GM21717 (cell line): ENCODE data around the gene MAPK6.

Experiments used
- ATAC-seq: cut with Tn5 transposase; IDR thresholded peaks from one replicate; pipeline ENCODE4 v1.9.1; 2021; ENCODE audit warnings: mild to moderate bottlenecking, moderate library complexity; ENCODE audit not compliant: unreplicated experiment

MAPK6 gene

DNA sequence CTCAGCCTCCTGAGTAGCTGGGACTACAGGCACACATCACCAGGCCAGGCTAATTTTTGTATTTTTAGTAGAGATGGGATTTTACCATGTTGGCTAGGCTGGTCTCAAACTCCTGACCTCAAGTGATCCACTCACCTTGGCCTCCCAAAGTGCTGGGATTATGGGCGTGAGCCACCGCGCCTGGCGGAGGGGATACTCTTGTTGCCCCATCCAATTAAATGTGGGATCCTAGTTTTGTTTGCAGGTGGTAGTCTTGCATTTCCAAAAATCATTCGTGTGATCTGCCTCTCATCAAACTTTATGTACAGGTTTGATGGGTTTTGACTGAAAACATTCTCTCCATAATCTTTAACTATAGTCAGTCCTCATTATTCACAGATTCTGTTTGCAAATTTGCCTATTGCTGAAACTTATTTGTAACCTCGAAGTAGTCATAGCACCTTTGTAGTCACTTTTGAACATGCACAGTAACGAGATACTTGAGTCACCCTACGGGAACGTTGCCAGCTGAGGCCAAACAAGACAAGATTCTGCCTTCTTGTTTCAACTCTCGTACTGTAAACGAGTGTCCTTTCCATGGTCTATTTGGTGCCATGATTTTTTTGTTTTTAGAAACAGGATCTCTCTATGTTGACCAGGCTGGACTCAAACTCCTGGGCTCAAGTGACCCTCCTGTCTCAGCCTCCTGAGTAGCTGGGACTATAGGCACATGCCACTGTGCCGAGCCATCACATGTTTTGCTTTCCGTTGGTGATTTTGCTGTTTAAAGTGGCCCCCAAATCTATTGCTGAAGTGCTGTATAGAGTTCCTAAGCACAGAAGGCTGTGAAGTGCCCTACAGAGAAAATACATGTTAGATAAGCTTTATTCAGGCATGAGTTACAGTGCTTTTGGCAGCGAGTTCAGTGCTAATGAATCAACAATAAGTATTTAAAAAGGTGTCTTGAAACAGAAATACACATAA lies 8.1 kb upstream of the MAPK6 start:
- ATAC-seq = no peak

DNA sequence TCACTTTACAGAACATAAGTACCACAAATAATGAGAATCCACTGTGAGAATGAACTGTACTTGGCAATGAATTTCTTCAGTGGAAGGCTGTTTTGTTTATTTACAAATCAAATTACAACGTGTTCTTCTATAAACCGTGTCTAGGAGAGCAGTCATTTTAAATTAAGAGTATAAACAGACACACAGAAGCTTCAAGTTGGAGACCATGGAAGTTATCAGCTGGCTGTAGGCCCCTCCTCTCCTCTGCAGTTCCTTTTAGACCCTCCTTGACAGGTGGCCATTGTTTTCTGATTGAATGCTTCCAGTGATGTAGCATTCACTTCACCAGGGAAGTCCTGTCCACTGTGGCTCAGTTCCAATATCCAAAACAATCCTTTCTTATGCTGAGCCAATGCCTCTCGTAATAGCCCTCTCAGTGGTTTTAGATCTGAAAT lies 7.3 kb upstream of the MAPK6 start:
- ATAC-seq = no peak

DNA sequence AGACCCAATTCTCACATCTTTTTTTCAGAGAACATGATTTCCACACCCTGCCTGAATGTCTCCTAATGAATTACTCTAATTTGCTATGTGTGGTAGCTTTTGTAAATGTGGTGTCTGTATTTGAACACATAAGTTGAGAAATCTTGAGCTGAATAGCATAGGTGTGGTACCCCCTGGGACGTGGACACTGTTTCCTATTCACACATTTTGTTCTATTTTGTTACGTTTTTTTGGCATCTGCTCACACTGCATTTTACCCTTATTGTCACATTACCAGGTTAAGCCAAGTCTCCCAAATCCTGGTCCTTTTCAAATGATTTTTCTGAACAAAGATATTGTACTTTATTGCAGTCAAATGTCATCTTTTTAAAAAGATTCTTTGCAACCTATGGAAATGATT lies 6.8 kb upstream of the MAPK6 start:
- no peak for ATAC-seq

DNA sequence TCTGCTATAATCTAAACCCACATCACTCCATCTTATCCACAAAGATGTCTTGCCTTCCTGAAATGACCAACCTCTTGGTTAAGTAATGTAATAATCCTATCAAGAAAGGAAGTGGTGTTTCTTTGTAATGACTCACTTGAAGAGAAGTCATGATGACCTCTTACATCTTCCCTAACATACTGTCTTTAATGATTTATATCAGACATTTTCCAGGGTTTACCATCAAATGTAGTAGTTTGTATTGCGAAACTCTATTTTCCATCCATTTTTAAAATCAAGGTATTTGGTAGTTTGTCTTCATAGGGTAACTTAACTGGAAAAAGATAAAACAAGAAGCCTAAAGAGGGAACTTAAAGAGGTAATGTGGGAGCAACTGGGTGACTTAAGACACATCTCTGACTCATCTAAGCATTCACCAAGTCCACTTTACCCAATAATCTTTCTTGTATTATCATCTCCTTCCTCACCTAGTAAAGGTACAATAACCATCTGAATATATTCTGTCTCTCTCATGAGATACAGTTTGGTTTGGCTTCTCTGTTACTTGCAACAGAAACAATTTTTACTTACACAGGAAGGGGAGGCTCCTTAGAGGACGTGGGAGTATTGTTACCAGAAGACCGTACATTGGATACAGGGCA lies 5.7 kb upstream of the MAPK6 start:
- peak; percentile 43 for ATAC-seq

DNA sequence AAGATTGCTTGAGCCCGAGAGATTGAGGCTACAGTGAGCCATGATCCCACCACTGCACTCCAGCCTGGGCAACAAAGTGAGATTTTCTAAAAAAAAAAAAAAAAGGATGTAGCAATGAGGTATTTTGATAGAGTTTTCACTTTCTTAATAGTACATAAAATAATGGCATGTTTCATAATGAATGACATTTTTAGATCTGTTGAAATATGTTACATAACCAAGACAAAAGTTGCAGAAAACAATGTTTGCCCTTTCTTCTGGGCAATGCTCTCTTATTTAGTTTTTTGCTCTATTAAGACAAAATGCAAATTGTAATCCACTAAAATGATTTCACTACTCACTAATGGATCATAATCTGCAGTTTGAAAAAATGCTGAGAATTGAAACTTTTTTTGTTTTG lies 4.4 kb upstream of the MAPK6 start:
- no peak for ATAC-seq

DNA sequence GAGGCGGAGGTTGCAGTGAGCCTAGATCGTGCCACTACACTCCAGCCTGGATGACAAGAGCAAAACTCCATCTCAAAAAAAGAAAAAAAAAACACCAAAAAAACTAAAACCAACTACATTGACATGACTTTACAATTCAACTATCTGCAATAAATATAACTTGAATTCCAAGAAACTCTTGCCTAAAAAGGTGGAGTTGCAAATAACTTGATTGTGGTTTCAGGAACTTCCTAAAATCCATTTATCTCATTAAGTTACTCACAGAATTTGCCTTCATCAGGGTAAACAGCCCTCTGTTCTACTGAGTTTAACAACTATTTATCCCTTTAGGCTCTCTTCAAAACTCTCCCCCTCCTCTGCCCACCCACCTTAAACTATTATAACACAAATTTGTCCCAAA lies 2.7 kb upstream of the MAPK6 start:
- ATAC-seq = no peak

DNA sequence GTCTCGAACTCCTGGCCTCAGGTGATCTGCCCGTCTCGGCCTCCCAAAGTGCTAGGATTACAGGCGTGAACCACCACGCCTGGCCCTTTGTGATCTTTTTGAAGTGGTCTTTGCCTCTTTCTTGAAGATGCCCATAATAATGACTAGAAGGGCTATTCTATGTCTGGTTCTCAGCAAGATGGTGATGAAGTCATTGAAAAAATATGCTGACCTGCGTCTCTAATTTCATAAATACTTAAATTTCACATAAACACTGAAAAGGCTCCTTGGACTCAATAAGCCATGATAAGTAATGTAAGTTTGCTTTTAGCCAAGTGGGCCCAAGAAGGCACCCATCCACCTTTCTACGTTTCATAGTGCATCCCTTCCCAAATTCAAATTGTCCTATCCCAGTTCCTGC lies 775 bp upstream of the MAPK6 start:
- no peak for ATAC-seq

DNA sequence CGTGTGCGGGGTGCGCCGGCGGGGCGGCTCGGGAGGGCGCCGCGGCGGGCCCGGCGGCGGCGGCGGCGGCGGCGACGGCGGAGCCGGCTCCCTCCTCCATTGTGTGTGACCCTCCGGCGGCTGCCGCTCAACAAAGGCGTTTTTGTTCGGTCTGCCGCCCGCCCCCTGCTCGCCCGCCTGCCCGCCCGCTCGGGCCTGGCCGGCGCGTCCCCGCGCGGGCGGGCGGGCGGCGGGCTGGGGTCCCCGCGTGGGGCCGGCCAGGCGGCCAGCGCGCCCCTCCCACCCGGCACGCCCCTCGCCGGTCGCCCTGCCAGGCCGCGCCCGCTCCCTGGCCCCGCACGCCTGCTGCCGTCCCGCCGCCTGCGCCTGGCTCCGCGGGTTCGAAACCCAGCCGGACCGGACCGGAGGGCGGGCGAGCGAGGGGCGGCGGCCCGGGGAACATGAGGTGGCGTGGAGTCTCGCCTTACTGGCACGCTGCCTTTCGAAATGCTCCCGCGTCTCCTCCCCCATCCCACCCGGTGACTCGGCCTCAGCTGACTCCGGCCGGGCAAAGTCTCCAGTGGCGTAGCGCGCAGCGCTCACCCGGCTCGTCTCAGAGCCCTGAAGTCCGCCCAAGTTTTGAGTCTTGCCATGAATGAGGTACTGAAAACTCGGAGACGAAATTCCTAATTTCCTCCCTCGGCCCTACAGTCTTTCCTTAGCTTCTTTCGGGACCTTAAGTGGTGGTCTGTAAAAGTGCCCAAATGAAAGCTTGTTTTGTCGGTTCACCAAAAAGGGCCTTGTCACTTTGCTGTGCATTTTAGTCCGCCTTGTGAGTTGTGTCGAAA lies 588 bp downstream of the MAPK6 start:
- peak; percentile 44 for ATAC-seq

DNA sequence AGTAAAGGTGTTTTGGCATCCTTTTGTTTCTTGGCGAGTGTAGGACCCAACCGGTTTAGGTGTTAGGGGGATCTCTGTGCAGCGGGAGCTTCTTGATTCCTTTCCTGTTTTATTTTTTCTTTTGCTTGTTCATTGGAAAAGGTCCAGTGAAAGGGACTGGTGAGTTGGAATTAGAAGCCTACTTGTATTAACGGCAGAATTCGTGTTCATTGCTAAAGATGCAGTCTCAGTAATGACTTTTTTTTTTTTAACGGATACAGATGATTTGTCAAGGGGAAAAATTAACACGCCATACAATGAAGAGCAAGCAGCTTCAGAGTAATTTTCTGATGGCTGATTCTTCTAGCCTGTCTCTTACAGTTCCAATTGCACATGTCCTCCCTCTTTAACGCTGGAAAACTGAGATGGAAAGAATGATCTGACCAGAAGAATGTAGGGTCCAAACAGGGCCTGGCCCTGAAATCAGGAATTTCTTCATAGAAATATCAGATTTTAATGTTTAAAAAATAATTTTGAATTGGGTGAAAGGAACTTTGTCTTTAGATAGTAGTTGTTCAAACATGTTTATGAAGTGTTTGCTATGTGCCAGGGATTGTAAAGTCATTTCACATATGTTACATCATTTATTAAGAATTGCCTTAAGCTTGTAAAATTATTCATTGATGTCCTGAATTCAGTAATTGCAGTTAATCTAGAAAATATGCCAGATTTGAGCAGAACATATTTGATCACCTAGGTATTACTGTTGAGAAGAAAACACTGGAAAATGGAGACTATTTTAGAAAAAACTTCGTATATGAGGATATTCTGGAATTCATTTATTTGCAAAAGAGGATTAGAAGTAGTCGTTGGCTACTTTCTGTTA lies 1.4 kb downstream of the MAPK6 start:
- ATAC-seq = no peak

DNA sequence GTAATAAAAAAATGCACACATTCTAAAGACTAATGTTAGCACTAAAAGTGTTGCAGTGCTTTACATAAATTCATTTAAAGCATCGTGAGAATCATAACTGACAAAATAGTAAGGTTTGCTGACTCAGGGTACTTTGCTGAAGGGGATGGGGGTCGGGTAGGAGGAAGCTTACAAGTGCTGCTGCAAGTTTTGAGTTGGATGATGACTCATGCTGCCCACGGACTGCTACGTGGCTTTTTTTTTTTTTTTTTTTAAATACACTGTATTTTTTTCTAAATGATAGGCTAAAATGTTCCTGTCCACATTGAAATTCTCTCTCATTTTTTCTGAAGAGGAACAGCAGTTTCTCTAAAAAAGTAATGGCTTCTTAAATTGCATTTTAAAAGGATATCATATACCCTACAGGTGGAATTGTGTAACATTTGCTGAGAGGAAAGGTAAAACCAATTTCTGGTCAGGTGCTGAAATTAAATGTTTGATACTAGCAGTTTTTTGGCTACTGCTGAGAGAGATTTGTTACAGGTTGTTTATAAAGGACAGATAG lies 2.2 kb downstream of the MAPK6 start:
- no peak for ATAC-seq

DNA sequence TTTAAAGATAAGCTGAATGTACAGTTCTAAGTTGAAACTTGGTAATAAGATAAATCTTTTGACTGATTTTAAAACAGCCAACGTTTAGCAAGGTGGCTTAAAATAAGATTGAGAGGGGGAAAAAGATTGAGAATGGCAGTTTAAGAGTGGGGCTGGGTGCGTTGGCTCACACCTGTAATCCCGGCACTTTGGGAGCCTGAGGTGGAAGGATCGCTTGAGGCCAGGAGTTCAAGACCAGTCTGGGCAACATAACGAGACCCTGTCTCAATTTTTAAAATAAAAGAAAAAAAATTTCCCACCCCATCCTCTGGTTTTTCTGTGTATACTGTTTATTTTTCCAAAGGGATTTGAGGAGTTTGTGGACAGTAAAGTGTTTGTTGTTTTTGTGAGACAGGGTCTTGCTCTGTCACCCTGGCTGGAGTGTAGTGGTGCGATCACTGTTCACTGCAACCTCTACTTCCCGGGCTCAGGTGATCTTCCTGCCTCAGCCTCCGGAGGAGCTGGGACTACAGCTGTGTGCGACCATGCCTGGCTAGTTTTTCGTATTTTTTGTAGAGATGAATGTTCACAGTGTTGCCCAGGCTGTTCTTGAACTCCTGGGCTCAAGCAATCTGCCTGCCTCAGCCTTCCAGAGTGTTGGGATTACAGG lies 3.0 kb downstream of the MAPK6 start:
- no peak for ATAC-seq

DNA sequence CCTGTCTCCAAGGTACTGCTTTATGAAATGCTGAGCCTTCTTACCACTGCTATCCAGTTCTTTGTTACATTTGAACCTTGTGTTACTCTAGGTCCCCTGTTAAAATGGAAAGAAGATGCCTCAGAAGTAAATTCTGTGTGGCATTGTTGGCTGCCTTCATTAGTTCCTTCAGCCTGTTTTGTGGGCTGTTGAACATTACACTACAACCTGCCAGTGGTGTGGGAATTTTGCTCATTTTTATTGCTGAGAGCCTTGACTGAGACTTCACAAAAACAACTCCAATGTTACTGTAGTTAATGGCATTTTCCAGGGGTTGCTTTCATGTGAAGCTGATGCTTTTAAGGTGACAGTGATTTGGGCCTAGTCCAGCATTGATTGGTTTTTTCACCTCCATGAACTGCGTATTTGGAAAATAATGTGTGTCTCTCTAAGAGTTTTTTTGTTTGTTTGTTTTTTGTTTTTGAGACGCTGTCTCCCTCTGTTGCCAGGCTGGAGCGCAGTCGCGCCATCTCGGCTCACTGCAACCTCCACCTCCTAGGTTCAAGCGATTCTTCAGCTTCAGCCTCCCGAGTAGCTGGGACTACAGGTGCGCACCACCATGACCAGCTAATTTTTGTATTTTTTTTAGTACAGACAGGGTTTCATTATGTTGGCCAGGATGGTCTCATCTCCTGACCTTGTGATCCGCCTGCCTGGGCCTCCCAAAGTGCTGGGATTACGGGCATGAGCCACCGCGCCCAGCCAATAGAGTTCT lies 4.3 kb downstream of the MAPK6 start:
- ATAC-seq = no peak

DNA sequence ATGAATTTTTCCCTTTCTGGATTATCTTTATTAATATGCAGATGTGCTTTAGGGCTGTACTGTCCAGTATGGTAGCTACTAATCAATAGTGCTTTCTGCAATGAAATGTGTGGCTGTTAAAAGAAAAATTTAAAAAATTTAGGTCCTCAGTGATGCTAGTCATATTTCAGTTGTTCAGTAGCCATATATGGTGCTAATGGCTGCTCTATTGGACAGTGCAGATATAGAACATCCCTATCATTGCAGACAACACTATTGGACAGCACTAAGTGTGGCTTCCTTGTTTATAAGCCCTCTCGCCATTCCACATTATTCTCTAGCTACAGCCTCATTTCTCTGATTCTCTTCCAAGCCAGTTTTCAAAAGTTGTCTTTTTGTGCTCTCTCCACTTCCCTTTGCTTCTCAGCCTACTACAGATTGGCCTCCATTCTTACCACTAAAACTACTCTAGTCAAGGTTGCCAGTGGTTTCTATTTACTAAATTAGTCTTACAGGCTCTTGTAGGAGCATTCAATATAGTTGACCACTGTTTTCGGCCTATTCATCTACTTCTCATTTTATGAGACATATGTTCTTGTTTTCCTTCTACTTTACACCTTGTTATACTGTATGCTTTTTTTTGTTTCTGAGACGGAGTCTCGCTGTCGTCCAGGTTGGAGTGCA lies 9.5 kb downstream of the MAPK6 start:
- no peak for ATAC-seq

DNA sequence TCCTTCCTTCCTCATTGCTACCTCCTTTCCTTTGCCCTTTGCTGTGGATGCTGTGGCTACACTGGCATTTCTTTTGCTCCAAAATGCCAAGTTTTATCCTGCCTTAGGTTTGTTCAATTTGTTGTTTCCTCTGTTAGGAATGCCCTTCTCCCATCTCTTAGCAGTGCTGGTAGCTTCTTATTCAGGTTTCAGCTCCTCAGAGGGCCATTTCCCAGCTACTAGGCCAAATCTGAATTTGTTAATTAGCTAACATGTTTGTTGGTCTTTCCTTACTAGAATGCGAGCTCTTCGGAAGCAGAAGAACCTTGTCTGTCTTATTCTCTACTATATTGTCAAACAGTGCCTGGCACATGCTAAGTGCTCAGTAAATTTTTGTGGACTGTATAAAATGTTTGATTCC lies 11.0 kb downstream of the MAPK6 start:
- no peak for ATAC-seq

DNA sequence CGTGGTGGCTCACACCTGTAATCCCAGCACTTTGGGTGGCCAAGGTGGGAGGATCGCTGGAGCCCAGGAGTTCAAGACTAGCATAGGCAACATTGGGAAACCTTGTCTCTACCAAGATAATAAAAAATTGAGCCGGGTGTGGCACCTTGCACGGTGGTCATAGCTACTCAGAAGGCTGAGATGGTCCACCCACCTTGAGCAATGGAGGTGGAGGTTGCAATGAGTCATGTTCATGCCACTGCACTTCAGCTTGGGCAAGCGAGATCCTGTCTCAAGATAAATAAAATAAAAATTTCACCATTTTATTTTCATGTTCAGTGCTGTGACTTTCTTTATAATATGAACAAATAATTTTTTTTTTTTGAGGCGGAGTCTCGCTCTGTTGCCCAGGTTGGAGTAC lies 12.5 kb downstream of the MAPK6 start:
- ATAC-seq = no peak

DNA sequence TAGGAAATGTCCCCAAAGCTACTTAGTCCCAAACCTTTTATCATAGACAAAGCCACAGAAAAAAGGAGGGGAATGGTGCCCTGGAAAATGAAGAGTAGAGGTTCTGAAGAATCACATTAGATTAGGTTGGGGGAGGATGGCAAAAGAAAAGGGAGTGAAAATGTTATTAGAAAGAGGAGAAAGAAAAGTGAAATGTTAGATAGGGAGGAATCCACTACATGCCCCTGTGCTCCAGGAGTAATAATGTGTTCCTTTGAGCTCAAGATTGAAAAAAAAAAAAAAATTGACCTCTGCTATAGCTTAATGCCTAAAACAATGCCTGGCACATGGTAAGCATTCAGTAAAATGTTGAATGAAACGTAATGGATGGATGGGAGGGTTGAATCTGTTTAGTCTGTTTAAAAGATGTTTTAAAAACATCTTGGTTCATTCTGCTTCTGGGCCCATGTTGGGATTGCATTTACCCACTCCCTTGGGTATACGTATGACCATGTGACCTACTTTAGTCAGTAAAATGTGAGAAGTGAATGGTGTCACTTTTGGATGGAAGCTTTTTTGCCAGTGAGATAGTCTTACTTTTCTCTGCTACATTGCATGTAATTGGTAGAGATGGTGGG lies 19.0 kb downstream of the MAPK6 start:
- ATAC-seq = no peak

DNA sequence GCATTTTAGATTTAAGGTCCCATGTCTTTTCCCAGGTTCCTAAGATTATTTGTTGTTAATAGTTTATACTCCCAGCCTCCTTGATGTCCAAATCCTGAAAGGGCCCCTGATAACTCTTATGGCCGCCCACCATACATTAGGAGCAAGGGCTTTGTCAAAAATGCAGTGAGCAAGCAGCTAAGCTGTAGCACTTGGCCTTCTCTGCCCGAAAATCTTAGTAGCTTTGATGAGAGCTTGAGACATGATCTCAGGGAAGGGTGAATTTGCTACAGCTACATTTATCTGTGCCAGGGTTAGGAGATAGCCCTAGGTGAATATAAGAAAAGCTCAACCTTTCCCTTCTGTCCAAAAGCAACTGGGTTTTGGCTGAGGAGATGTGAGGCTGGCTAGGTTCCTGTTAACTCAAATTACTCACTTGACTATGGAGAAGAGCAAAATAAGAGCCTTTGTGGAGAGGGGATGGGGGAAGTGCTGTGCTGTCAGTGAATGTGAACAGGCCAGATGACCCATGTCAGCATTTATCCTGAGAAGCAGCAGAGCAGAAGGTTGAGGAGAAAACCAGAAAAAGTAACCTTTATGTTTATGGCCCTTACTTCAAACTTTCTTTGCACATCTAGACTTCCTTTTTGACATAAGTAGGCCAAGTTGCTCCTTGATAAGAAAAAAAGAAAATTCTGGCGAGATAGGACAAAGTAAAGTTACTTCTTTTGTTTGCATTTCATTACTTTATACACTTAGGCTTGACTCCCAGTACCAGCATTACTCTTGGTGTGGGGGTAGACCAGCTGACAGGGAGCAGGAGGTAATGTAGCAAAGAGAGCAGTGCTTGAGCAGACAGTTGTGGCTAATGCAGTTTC lies 21.1 kb downstream of the MAPK6 start:
- ATAC-seq = no peak
